Motor neuron (in vitro differentiated cells): ENCODE results near the gene RPL39L. TPM values are rescaled to one million over a fixed set of nuclear protein-coding genes. Genes with fewer than 3 reads are reported as not detected.

Experiments used
- ATAC-seq, 8 experiments: fragments of 200-7000 bp; cut with Tn5 transposase; replicated peaks in 6 of 8; 2 replicates each; pipeline ENCODE4 v1.8.0; 2021; ENCODE audit warnings: mild to moderate bottlenecking in 8 of 8, moderate library complexity in 8 of 8
- H3K27ac ChIP-seq, 2 donors: fragments of 250-450 bp; sonication (Bioruptor Pico); 2 replicates each; pipeline ENCODE4 v1.9.0; 2021; ENCODE audit warnings: antibody characterized with exemption in 2 of 2, mild to moderate bottlenecking in 2 of 2, moderate library complexity in 1 of 2
- H3K4me1 ChIP-seq, 2 donors: fragments of 250-450 bp; sonication (Bioruptor Pico); replicated peaks in 1 of 2; 2 replicates each; pipeline ENCODE4 v1.6.1; 2021; ENCODE audit warnings: antibody characterized with exemption in 2 of 2, mild to moderate bottlenecking in 2 of 2, moderate library complexity in 1 of 2
- H3K4me3 ChIP-seq, 5 donors: fragments of 250-450 bp; sonication (Bioruptor Pico); 2 replicates each; pipeline ENCODE4 v1.9.0; 2021; ENCODE audit warnings: antibody characterized with exemption in 5 of 5, mild to moderate bottlenecking in 5 of 5, moderate library complexity in 4 of 5
- WGBS, 10 experiments: fragments of 450-650 bp; shearing (Covaris generic); methylation state at CpG; one replicate each; pipeline ENCODE4 v1.0.0; 2022; 5-methylcytosine and 5-hydroxymethylcytosine counted together
- in situ Hi-C, 9 experiments: fragments of 400-800 bp; cut with MboI; loops; one replicate each; pipeline ENCODE4 v1.15.0; 2021; ENCODE audit warnings: low sequenced_read_pairs in 9 of 9, low pct_unique_long_range_greater_than_20kb in 2 of 9; ENCODE audit not compliant: unreplicated experiment in 9 of 9
- total RNA-seq, 8 experiments: library from RNA; unstranded; fragments of 300-600 nt; gene quantifications; 2 replicates each; pipeline versions ENCODE4 v1.2.3 to v1.2.4, GENCODE V29; 2022

Gene RPL39L
- total RNA-seq, 8 experiments from 2014 or later = 0.97 to 47.7 (median 22.0) TPM

DNA sequence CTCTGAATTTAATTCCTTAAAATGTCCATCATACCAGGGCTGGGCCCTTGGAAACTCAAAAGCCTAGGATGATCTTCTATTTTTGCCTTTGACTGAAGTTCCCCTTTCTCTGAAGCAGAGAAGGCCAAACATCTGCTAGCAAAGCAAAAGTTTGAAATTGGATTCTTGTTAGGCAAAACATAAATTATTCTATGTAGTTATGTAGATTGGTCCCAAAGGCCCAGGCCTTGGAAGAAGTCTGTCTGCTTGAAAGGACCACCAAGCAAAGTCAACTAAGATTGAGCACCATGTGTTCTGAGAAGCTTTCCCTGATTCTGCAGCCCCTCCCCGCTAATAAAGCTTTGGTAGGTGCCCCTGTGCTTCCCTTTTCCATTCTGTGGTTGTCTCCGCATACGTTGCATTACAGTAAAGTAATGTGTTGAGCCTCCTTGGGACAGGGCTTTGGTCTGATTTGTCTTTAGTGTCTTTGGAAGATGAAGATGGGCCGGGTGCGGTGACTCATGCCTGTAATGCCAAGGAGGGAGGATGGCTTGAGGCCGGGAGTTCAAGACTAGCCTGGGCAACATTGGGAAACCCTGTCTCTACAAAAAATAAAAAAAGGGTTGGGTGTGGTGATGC is 56.4 kb downstream of the RPL39L start:
- H3K4me3 ChIP-seq = no peak overlapping the region
- in situ Hi-C loops = no loop called here
- H3K4me1 ChIP-seq = no peaks in the 10 kb centered on the region
- no peak overlapping the region for H3K27ac ChIP-seq
- ATAC-seq = peak in 1 of 8 experiments; percentile 46
- WGBS, 10 experiments = 40 to 100% (median 93%) methylated on average over 1 to 4 of the region's 6 CpGs; no CpG with 5 or more reads in 3 of the 10 experiments

DNA sequence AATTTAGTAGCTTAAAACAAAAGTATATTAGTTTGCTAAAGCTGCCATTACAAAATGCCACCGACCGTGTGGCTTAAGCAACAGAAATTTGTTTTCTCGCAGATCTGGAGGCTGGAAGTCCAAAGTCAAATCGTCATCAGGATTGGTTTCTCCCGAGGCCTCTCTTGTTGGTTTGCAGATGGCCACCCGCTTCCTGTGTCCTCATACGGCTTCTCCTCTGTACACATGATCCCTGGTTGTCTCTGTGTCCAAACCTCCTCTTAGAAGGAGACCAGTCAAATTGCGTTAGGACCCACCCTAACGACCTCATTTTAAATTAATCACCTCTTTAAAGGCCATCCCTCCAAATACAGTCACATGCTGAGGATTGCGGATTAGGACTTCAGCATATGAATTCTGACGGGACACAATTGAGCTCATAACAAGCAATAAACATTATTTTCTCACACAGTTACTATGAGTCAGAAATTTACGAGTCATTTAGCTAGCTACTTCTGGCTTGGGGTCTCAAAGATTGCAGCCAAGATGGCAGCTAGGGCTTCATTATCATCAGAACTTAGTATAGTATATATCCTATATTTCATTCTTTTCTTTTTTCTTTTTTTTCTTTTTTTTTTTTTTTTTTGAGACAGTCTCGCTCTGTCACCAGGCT is 58.4 kb downstream of the RPL39L start:
- no peaks in the 10 kb centered on the region for H3K4me1 ChIP-seq
- H3K4me3 ChIP-seq = no peak overlapping the region
- no peak overlapping the region for H3K27ac ChIP-seq
- ATAC-seq = no peak
- in situ Hi-C loops = no loop called here
- WGBS, 10 experiments = 63 to 100% (median 88%) methylated on average over 3 to 12 of the region's 13 CpGs

DNA sequence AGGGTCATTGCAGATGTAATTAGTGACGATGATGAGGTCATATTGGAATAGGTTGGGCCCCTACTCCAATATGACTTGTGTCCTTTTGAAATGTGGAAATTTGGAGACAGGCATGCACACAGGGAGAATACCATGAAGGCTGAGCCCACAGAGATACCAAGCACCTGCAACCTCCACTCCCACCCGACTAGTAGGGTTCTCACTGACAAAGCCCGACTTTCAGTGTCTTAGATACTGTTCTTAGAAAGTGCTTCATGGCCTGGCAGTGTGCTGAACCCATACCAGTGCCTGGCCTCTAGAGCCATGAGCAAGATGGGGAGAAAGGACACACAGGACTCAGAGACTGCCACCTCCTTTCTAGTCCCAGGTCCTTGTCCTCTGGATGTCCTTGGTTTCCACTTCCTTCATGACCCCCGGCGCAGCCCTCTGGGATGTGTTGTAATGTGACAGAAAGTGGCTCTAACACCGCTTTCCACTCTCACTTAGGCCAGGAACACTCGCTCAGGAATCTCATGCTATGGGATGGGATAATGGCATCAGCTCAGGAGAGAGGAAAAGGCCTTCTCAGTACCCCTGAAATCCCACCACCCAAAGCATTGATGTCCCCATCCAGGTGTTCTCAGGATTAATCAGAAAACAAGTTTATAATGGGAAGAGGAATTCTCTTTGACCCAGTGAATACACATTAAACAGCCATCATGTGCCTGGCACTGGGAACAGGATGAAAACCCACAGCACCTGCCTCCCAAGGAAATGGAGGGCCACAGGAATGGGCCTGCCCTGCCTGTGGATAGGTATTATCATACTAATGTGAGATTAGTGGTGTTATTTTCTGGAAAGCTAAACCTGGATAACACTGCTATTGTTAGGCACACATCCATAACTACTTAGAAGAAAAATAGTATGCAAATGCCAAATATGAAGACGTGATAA is 59.9 kb downstream of the RPL39L start:
- Histone ChIP-seq H3K27ac (no peak overlapping the region), H3K4me1 (no peaks in the 10 kb centered on the region), H3K4me3 (no peak overlapping the region)
- in situ Hi-C loops = no loop called here
- no peak for ATAC-seq
- WGBS, 10 experiments = 46 to 100% (median 75%) methylated on average over 1 to 5 of the region's 8 CpGs; no CpG with 5 or more reads in 1 of the 10 experiments

DNA sequence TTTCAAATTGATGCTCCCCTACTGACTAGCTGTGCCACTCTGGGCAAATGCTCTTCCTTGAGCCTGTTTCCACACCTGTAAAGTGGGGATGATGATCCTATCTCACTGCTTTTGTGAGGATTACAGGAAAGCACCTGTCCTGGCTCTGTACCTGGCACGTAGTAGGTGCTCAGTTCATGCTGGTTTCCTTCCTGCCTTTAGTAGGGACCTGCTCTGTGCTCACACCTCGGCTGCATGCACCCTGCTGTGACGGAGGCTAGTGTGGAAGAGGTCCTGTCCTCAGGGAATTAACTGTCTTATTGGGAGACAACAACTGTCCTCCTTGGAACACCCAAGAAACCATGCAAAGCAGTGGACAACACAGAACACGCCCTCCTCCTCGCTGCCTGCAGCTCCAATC is 61.8 kb downstream of the RPL39L start:
- Histone ChIP-seq H3K27ac (no peak overlapping the region), H3K4me1 (peaks cover 0 to 3% of the 10 kb centered on the region in 2 donors), H3K4me3 (no peak overlapping the region)
- ATAC-seq = no peak
- 88 to 100% (median 100%) methylated on average over 1 to 5 of the region's 5 CpGs; no CpG with 5 or more reads in 7 of the 10 experiments for WGBS, 10 experiments
- in situ Hi-C loops = no loop called here

DNA sequence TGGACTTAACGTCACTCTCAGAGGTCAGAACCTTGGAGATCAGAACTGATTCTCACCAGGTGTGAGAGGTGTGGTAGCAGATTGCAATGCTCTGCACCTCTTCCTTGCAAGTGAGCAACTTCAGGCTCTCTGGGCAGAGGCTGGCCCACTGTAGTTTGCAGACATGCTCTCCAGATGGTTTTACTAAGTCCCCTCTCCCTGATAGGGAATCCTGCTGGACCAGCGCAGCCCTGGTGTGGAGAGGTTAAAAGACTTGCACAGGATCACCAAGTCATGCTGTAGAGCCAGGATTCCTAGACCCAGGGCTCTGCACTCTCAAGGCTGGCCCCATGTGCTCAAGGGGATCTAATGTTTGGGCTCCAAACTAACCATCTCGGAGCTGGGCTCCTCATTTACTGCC is 62.2 kb downstream of the RPL39L start:
- H3K27ac ChIP-seq = no peak overlapping the region
- no peak overlapping the region for H3K4me3 ChIP-seq
- H3K4me1 ChIP-seq = peaks cover 0 to 5% of the 10 kb centered on the region in 2 donors
- 0 to 100% (median 86%) methylated on average over 1 to 2 of the region's 3 CpGs; no CpG with 5 or more reads in 3 of the 10 experiments for WGBS, 10 experiments
- in situ Hi-C loops = no loop called here
- ATAC-seq = no peak

DNA sequence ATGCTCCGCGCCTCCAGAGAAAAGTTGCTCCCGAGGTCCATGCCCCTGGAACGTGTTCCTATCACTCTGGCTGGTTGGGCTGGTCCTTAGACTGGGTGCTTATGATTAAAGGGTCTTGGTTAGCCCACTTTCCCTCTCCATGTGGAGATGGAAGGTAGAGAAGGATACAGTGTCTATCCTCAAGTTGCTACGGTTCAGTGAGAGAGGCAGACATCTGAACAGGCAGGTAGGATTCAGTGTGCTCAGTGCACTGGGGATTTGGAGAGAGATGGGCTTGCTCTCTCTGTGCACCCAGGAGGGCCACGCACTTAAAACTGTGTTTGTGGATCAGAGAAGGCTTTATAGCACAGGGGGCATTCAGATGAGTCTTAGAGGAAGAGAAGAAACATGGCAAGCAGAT is 63.0 kb downstream of the RPL39L start:
- no peak overlapping the region for H3K27ac ChIP-seq
- no peak overlapping the region for H3K4me3 ChIP-seq
- ATAC-seq = no peak
- WGBS, 10 experiments = 44 to 100% (median 59%) methylated on average over 2 to 6 of the region's 6 CpGs; no CpG with 5 or more reads in 5 of the 10 experiments
- peaks cover 0 to 5% of the 10 kb centered on the region in 2 donors for H3K4me1 ChIP-seq
- in situ Hi-C loops = no loop called here

DNA sequence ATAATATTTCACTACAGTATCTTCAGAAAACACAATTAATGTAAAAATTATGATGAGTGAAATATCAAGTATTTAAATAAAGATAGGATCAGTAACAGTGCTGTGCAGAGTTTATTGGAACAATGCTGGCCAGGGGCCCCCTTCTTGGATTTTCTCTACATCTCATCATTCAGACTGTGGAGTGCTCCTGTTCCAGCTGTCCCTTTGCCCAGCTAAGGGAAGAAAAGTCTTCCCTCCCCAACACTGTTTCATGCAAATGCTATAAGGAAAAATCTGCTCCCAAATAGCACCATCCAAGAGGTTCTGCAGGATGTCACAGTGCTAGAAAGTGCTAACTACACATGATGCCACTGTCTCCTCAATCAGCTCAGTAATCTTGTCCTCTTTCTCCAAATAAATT is 64.5 kb downstream of the RPL39L start:
- H3K4me3 ChIP-seq = no peak overlapping the region
- no peak overlapping the region for H3K27ac ChIP-seq
- ATAC-seq = no peak
- H3K4me1 ChIP-seq = peaks cover 0 to 5% of the 10 kb centered on the region in 2 donors
- in situ Hi-C loops = no loop called here

DNA sequence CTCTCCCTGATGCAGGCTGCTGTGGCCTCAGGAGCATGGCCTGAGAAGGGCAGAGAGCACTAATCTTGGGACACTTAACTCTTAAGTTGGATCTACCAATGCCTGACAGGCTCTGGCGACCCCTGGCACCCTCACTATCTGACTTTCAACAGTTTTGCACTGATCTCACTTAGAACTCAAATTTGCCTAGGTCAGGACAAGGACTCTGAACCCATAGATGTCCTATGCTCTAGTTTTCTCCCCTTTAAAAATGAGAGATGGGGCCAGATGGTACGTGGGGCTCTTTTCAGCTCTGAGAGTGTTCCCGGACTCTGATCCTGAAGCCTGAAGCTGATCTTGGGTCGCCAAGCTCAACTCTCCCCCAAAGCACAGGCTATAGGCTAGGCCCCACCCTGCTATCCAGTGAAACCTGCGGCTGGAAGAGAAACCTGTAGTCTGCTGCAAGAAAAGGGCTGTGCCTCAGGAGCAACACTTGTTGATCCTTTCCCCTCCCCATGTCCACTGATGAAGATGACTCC is 65.7 kb downstream of the RPL39L start:
- Histone ChIP-seq H3K4me1 (peaks cover 0 to 5% of the 10 kb centered on the region in 2 donors), H3K27ac (no peak overlapping the region), H3K4me3 (no peak overlapping the region)
- in situ Hi-C loops = no loop called here
- no peak for ATAC-seq
- 34 to 100% (median 92%) methylated on average over 1 to 5 of the region's 5 CpGs; no CpG with 5 or more reads in 7 of the 10 experiments for WGBS, 10 experiments

DNA sequence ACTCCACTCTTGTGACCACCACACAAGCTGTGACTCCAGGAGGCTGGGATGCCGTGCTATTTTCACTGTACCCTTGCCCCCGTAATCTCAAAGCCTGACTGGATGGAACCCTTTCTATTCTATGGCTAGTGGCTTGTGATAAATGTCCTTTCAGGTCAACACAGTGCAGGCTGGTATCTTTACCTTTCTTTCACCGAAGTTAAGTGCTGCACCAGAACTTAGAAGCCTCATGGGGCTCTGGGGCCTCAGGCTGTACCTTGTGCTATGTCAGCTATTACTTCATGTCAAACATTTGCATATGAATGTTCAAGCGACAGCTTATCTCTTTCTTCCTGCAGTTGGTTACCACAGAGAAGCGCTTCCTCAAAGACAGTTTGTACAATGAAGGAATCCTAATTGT is 66.8 kb downstream of the RPL39L start:
- H3K4me3 ChIP-seq = no peak overlapping the region
- ATAC-seq = peak in 7 of 8 experiments; percentile 22 to 46 (median 41)
- H3K27ac ChIP-seq = no peak overlapping the region
- in situ Hi-C loops = no loop called here
- peaks cover 0 to 5% of the 10 kb centered on the region in 2 donors for H3K4me1 ChIP-seq
- 33 to 100% (median 74%) methylated on average over 1 to 4 of the region's 5 CpGs; no CpG with 5 or more reads in 2 of the 10 experiments for WGBS, 10 experiments

DNA sequence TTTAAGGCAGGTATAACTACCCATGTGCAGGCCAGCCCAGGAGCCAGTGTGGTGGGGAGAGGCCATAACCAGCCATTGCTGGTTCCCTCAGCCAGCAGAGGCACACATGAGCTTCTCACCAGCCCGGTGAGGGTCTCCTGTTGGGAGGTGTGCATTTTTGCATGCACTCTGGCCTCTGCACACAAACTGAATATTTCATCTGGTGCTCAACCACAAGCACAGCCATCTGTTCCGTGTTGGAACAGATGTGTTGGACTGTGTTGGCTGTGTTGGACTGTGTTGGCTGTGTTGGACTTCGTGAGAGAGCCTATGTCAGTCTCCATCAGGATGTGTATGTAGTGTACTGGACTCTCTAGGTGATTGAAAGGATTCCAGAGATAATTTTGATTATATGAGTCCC is 67.2 kb downstream of the RPL39L start:
- Histone ChIP-seq H3K4me3 (no peak overlapping the region), H3K4me1 (peaks cover 0 to 5% of the 10 kb centered on the region in 2 donors), H3K27ac (no peak overlapping the region)
- ATAC-seq = peak in 5 of 8 experiments; percentile 14 to 57 (median 45)
- in situ Hi-C loops = no loop called here
- 0 to 100% (median 54%) methylated on average over 1 of the region's 3 CpGs; no CpG with 5 or more reads in 6 of the 10 experiments for WGBS, 10 experiments
